Activated B cell treated with CpG ODN at 0.5 μM for 24 hours (primary cell): ENCODE results near the gene RALGAPA2. TPM values are rescaled to one million over a fixed set of nuclear protein-coding genes. Genes with fewer than 3 reads are reported as not detected.

ENCODE experiments used
- ATAC-seq: fragments of 200-7000 bp; cut with Tn5 transposase; one replicate; pipeline ENCODE4 v1.10.0; 2021; ENCODE audit warnings: low read depth, mild to moderate bottlenecking, moderate library complexity
- CTCF ChIA-PET: fragments of 350-600 bp; sonication (Branson Sonifier 250); formaldehyde crosslinking; loops from one replicate; lab custom pipeline; 2021; ENCODE audit warnings: antibody characterized with exemption; lab: Charles Lee
- POLR2A ChIA-PET: fragments of 350-600 bp; sonication (Branson Sonifier 250); formaldehyde crosslinking; loops from one replicate; lab custom pipeline; 2021; ENCODE audit warnings: antibody characterized with exemption; lab: Charles Lee
- DNase-seq: peaks from one replicate; pipeline ENCODE4 v3.0.0; 2022
- H3K27ac Mint-ChIP-seq: one replicate; pipeline ENCODE4 v1.8.0; 2020; ENCODE audit warnings: mixed read lengths
- H3K27me3 Mint-ChIP-seq: one replicate; pipeline ENCODE4 v1.8.0; 2021; ENCODE audit warnings: mixed read lengths
- H3K36me3 Mint-ChIP-seq: one replicate; pipeline ENCODE4 v1.8.0; 2021; ENCODE audit warnings: low read depth, mixed read lengths
- H3K4me1 Mint-ChIP-seq: one replicate; pipeline ENCODE4 v1.8.0; 2021; ENCODE audit warnings: mixed read lengths
- H3K4me3 Mint-ChIP-seq: one replicate; pipeline ENCODE4 v1.8.0; 2020; ENCODE audit warnings: mild to moderate bottlenecking, mixed read lengths
- H3K9me3 Mint-ChIP-seq: one replicate; pipeline ENCODE4 v1.8.0; 2020; ENCODE audit warnings: mixed read lengths
- intact Hi-C: fragments of 100-400 bp; cut with micrococcal nuclease; formaldehyde crosslinking; loops from one replicate; pipeline ENCODE4 v1.15.1; 2024
- total RNA-seq: library from RNA; stranded (reverse); gene quantifications from 2 replicates; pipeline ENCODE4 v1.2.3, GENCODE V29; 2022
- TF ChIP-seq, protein P1 (sequence below): fragments of 200-600 bp; IDR thresholded peaks from one replicate; pipeline ENCODE4 v1.8.0; 2022; ENCODE audit warnings: antibody characterized with exemption, mild to moderate bottlenecking

The RALGAPA2 gene
- total RNA-seq, 1 donor from 2014 or later, result 19.2 TPM

- Mint-ChIP-seq H3K4me3 (no peak overlapping the region), H3K27ac (no peak overlapping the region), H3K9me3 (no peaks in the 10 kb centered on the region), H3K4me1 (no peaks in the 10 kb centered on the region), H3K36me3 (peaks cover 23% of the 10 kb centered on the region), H3K27me3 (no peaks in the 10 kb centered on the region)
- no peak for DNase-seq
- POLR2A ChIA-PET, result no interaction called here
- ATAC-seq, result no peak
- intact Hi-C loops, result no loop called here
- CTCF ChIA-PET, result no interaction called here
- TF ChIP-seq, protein P1, sequence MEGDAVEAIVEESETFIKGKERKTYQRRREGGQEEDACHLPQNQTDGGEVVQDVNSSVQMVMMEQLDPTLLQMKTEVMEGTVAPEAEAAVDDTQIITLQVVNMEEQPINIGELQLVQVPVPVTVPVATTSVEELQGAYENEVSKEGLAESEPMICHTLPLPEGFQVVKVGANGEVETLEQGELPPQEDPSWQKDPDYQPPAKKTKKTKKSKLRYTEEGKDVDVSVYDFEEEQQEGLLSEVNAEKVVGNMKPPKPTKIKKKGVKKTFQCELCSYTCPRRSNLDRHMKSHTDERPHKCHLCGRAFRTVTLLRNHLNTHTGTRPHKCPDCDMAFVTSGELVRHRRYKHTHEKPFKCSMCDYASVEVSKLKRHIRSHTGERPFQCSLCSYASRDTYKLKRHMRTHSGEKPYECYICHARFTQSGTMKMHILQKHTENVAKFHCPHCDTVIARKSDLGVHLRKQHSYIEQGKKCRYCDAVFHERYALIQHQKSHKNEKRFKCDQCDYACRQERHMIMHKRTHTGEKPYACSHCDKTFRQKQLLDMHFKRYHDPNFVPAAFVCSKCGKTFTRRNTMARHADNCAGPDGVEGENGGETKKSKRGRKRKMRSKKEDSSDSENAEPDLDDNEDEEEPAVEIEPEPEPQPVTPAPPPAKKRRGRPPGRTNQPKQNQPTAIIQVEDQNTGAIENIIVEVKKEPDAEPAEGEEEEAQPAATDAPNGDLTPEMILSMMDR, result no peak
These were observed 150.6 kb downstream of the RALGAPA2 start for GRCh38 chr20:20561841-20562240.

GRCh38 chr20:20561172-20561571 lies 151.3 kb downstream of the RALGAPA2 start:
- intact Hi-C loops, result no loop called here
- Mint-ChIP-seq H3K36me3 (peaks cover 23% of the 10 kb centered on the region), H3K4me3 (no peak overlapping the region), H3K4me1 (no peaks in the 10 kb centered on the region), H3K27ac (no peak overlapping the region), H3K9me3 (no peaks in the 10 kb centered on the region), H3K27me3 (no peaks in the 10 kb centered on the region)
- ChIA-PET CTCF (no interaction called here), POLR2A (no interaction called here)
- DNase-seq (no peak), ATAC-seq (no peak)
- TF ChIP-seq, protein P1, result no peak

- intact Hi-C loops, result no loop called here
- Mint-ChIP-seq H3K36me3 (peaks cover 33% of the 10 kb centered on the region), H3K27ac (no peak overlapping the region), H3K4me3 (no peak overlapping the region), H3K4me1 (no peaks in the 10 kb centered on the region), H3K9me3 (no peaks in the 10 kb centered on the region), H3K27me3 (no peaks in the 10 kb centered on the region)
- TF ChIP-seq, protein P1, result no peak
- ATAC-seq (no peak), DNase-seq (no peak)
- ChIA-PET POLR2A (no interaction called here), CTCF (no interaction called here)
These were observed 155.0 kb downstream of the RALGAPA2 start for GRCh38 chr20:20557406-20557805.

DNA sequence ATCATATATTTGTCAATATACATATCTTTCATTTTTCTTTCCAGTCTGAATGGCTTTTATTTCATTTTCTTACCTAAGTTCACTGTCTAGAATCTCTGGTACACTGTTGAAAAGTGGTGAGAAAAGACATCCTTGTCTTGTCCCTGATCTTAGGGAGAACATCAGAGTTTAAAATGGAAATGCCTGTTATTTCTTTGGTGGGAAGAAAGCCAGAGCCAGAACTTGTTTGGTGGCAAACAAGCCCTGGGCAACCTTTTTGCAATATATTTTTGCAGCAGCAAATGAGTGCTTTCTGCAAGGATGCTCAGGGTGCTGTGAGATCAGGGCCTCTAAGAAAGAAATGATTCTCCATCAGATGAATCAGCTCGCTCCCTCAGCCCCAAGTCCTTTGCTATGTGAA lies 156.6 kb downstream of the RALGAPA2 start:
- TF ChIP-seq, protein P1, result no peak
- DNase-seq, result no peak
- H3K27ac Mint-ChIP-seq, result no peak overlapping the region
- intact Hi-C loops, result no loop called here
- peaks cover 33% of the 10 kb centered on the region for H3K36me3 Mint-ChIP-seq
- ATAC-seq, result no peak
- no peaks in the 10 kb centered on the region for H3K27me3 Mint-ChIP-seq
- ChIA-PET POLR2A (no interaction called here), CTCF (no interaction called here)
- H3K4me3 Mint-ChIP-seq, result no peak overlapping the region
- H3K4me1 Mint-ChIP-seq, result no peaks in the 10 kb centered on the region
- no peaks in the 10 kb centered on the region for H3K9me3 Mint-ChIP-seq

GRCh38 chr20:20554951-20555350 lies 157.5 kb downstream of the RALGAPA2 start:
- TF ChIP-seq, protein P1, result no peak
- H3K4me1 Mint-ChIP-seq, result no peaks in the 10 kb centered on the region
- POLR2A ChIA-PET, result no interaction called here
- H3K9me3 Mint-ChIP-seq, result no peaks in the 10 kb centered on the region
- intact Hi-C loops, result no loop called here
- H3K4me3 Mint-ChIP-seq, result no peak overlapping the region
- H3K27me3 Mint-ChIP-seq, result no peaks in the 10 kb centered on the region
- peaks cover 30% of the 10 kb centered on the region for H3K36me3 Mint-ChIP-seq
- CTCF ChIA-PET, result no interaction called here
- DNase-seq, result no peak
- H3K27ac Mint-ChIP-seq, result no peak overlapping the region
- ATAC-seq, result no peak
